IPS-11a (cell line): ENCODE data around the gene NOP16.

ENCODE experiments used
- H3K4me3 ChIP-seq: one replicate; pipeline ENCODE4 v1.5.1; 2013; ENCODE audit warnings: low read depth, low read length, control low read depth

NOP16 gene

GRCh38 chr5:176388003-176388443 is 375 bp downstream of the NOP16 start:
- peak overlapping the region; percentile 99 for H3K4me3 ChIP-seq

GRCh38 chr5:176387384-176387925 is 943 bp downstream of the NOP16 start:
- H3K4me3 ChIP-seq: peak overlapping the region; percentile 99

GRCh38 chr5:176386491-176386890 is 1.9 kb downstream of the NOP16 start:
- H3K4me3 ChIP-seq: no peak overlapping the region

GRCh38 chr5:176384991-176385390 is 3.4 kb downstream of the NOP16 start:
- no peak overlapping the region for H3K4me3 ChIP-seq

- no peak overlapping the region for H3K4me3 ChIP-seq
Observed at GRCh38 chr5:176384366-176384930, 4.0 kb downstream of the NOP16 start.

- no peak overlapping the region for H3K4me3 ChIP-seq
Observed at GRCh38 chr5:176383961-176384360, 4.4 kb downstream of the NOP16 start.

GRCh38 chr5:176383248-176383905 is 5.0 kb downstream of the NOP16 start:
- no peak overlapping the region for H3K4me3 ChIP-seq

GRCh38 chr5:176382721-176383120 is 5.7 kb downstream of the NOP16 start:
- H3K4me3 ChIP-seq: no peak overlapping the region

GRCh38 chr5:176381979-176382378 is 6.4 kb downstream of the NOP16 start:
- H3K4me3 ChIP-seq: no peak overlapping the region

GRCh38 chr5:176381423-176381822 is 7.0 kb downstream of the NOP16 start:
- H3K4me3 ChIP-seq: no peak overlapping the region

GRCh38 chr5:176379881-176380280 is 8.5 kb downstream of the NOP16 start:
- no peak overlapping the region for H3K4me3 ChIP-seq

GRCh38 chr5:176373100-176373818 is 15.1 kb downstream of the NOP16 start:
- H3K4me3 ChIP-seq: no peak overlapping the region

- H3K4me3 ChIP-seq: no peak overlapping the region
Observed at GRCh38 chr5:176371621-176372539, 16.5 kb downstream of the NOP16 start.

GRCh38 chr5:176369934-176370711 is 18.3 kb downstream of the NOP16 start:
- H3K4me3 ChIP-seq: no peak overlapping the region

GRCh38 chr5:176368726-176369125 is 19.7 kb downstream of the NOP16 start:
- no peak overlapping the region for H3K4me3 ChIP-seq

- peak overlapping the region; percentile 65 for H3K4me3 ChIP-seq
Observed at GRCh38 chr5:176366232-176366894, 22.0 kb downstream of the NOP16 start.

GRCh38 chr5:176365351-176366231 is 22.8 kb downstream of the NOP16 start, which contains the start of gene ARL10:
Gene ARL10 (plus strand): TSS chr5:176365487. CDS start chr5:176365564, 77 bp downstream.
- H3K4me3 ChIP-seq: peak within 1 kb of the TSS; percentile 65

- peak overlapping the region; percentile 65 for H3K4me3 ChIP-seq
Observed at GRCh38 chr5:176364765-176365350, 23.5 kb downstream of the NOP16 start.
